H1 (cell line): Measurements from ENCODE around the gene SLC9A7. TPM values are rescaled to one million over a fixed set of nuclear protein-coding genes. Genes with fewer than 3 reads are reported as not detected.

Experiments
- CTCF ChIA-PET: fragments of 300-600 bp; sonication (Branson Sonifier 250); formaldehyde crosslinking; loops from one replicate; lab custom pipeline; 2021; ENCODE audit not compliant: partially characterized antibody; lab: Charles Lee
- POLR2A ChIA-PET: fragments of 300-600 bp; sonication (Branson Sonifier 250); formaldehyde crosslinking; loops from one replicate; lab custom pipeline; 2021; ENCODE audit warnings: inconsistent platforms; ENCODE audit not compliant: partially characterized antibody; lab: Charles Lee
- DNase-seq, 2 experiments: peaks; one replicate each; pipeline versions ENCODE4 v3.0.0 to v3.0.0-alpha.2; 2010 to 2022; ENCODE audit warnings: low spot score in 2 of 2, low read depth in 1 of 2, mixed read lengths in 1 of 2
- FAIRE-seq: peaks from 2 replicates; lab custom pipeline; 2011; peaks lifted over from hg19 to GRCh38; lab: Jason Lieb, UNC
- H2AFZ ChIP-seq: 2 replicates; pipeline ENCODE4 v1.8.1; 2012; ENCODE audit warnings: low read length, inconsistent platforms
- H2AK5ac ChIP-seq: 2 replicates; pipeline ENCODE4 v1.6.1; 2013; ENCODE audit warnings: low read depth, low read length
- H2BK120ac ChIP-seq: replicated peaks from 2 replicates; pipeline ENCODE3; 2013; ENCODE audit warnings: low read depth, low read length, inconsistent platforms
- H2BK12ac ChIP-seq: 2 replicates; pipeline ENCODE4 v1.6.1; 2013; ENCODE audit warnings: low read depth, low read length
- H2BK15ac ChIP-seq: 2 replicates; pipeline ENCODE4 v1.6.1; 2013; ENCODE audit warnings: low read length
- H2BK20ac ChIP-seq: 2 replicates; pipeline ENCODE4 v1.6.1; 2013; ENCODE audit warnings: low read length
- H2BK5ac ChIP-seq: 2 replicates; pipeline ENCODE4 v1.6.1; 2013; ENCODE audit warnings: low read depth, low read length
- H3K14ac ChIP-seq: 2 replicates; pipeline ENCODE4 v1.6.1; 2013; ENCODE audit warnings: inconsistent platforms; ENCODE audit not compliant: insufficient read length
- H3K18ac ChIP-seq: 2 replicates; pipeline ENCODE4 v1.6.1; 2013; ENCODE audit warnings: low read length; ENCODE audit errors: extremely low read depth
- H3K23ac ChIP-seq: 2 replicates; pipeline ENCODE4 v1.6.1; 2013; ENCODE audit warnings: inconsistent platforms; ENCODE audit not compliant: insufficient read length
- H3K23me2 ChIP-seq: 2 replicates; pipeline ENCODE4 v1.6.1; 2013; ENCODE audit warnings: low read depth, low read length
- H3K27ac ChIP-seq: 2 replicates; pipeline ENCODE4 v1.6.1; 2011; ENCODE audit warnings: low read depth, low read length, inconsistent platforms
- H3K27me3 ChIP-seq, 4 experiments: replicated peaks in 1 of 4; 1 replicate in 1 of 4; 2 replicates in 3 of 4; pipeline versions ENCODE4 v1.6.1 to v1.8.1; 2011 to 2013; ENCODE audit warnings: low read length in 3 of 4, mild to moderate bottlenecking in 3 of 4, inconsistent platforms in 2 of 4, mixed read lengths in 2 of 4, moderate library complexity in 1 of 4; ENCODE audit not compliant: control insufficient read depth in 3 of 4, insufficient read depth in 3 of 4; ENCODE audit errors: extremely low read depth in 1 of 4
- H3K36me3 ChIP-seq, 4 experiments: 2 replicates each; pipeline versions ENCODE4 v1.6.1 to v1.8.1; 2011 to 2013; ENCODE audit warnings: mild to moderate bottlenecking in 4 of 4, low read length in 3 of 4, moderate library complexity in 2 of 4, control low read depth in 1 of 4, inconsistent platforms in 1 of 4; ENCODE audit not compliant: insufficient read depth in 4 of 4, control insufficient read depth in 2 of 4
- H3K4ac ChIP-seq: replicated peaks from 2 replicates; pipeline ENCODE3; 2013; ENCODE audit warnings: low read length, low read depth, mixed read lengths, inconsistent platforms; ENCODE audit not compliant: insufficient read length
- H3K4me1 ChIP-seq, 4 experiments: replicated peaks in 1 of 4; 1 replicate in 1 of 4; 2 replicates in 3 of 4; pipeline versions ENCODE4 v1.6.1 to v1.8.1; 2011 to 2013; ENCODE audit warnings: low read length in 3 of 4, inconsistent platforms in 2 of 4, mixed read lengths in 1 of 4; ENCODE audit not compliant: insufficient read depth in 4 of 4, control insufficient read depth in 3 of 4
- H3K4me2 ChIP-seq, 2 experiments: 2 replicates each; pipeline versions ENCODE4 v1.6.1 to v1.8.1; 2011 to 2013; ENCODE audit warnings: low read depth in 2 of 2, low read length in 2 of 2, control low read depth in 1 of 2, inconsistent platforms in 1 of 2, mild to moderate bottlenecking in 1 of 2; ENCODE audit not compliant: insufficient read depth in 1 of 2
- H3K4me3 ChIP-seq, 4 experiments: fragments of 200-600, 300-600 bp in 1 of 4; sonication (generic), shearing (Covaris generic), sonication (Bioruptor Twin) in 1 of 4; 2 replicates each; pipeline versions ENCODE4 v1.5.1 to v1.8.1; 2011 to 2016; ENCODE audit warnings: low read length in 4 of 4, low read depth in 3 of 4, control low read depth in 2 of 4, inconsistent platforms in 2 of 4, mild to moderate bottlenecking in 2 of 4, mixed read lengths in 1 of 4, moderate library complexity in 1 of 4; ENCODE audit not compliant: insufficient read depth in 2 of 4; ENCODE audit errors: extremely low read depth in 1 of 4
- H3K56ac ChIP-seq: replicated peaks from 2 replicates; pipeline ENCODE3; 2013; ENCODE audit warnings: low read depth, mild to moderate bottlenecking, mixed read lengths, low read length, inconsistent platforms; ENCODE audit not compliant: insufficient read length
- H3K79me1 ChIP-seq: 2 replicates; pipeline ENCODE4 v1.6.1; 2013; ENCODE audit warnings: low read depth, low read length, control low read depth
- H3K79me2 ChIP-seq, 2 experiments: 2 replicates each; pipeline versions ENCODE4 v1.6.1 to v1.8.1; 2012 to 2013; ENCODE audit warnings: low read length in 2 of 2, mild to moderate bottlenecking in 2 of 2, inconsistent platforms in 1 of 2; ENCODE audit not compliant: insufficient read depth in 2 of 2, control insufficient read depth in 1 of 2
- H3K9ac ChIP-seq, 4 experiments: replicated peaks in 1 of 4; 1 replicate in 1 of 4; 2 replicates in 3 of 4; pipeline versions ENCODE4 v1.6.1 to v1.8.1; 2011 to 2013; ENCODE audit warnings: low read depth in 3 of 4, low read length in 3 of 4, control low read depth in 2 of 4, mild to moderate bottlenecking in 2 of 4, moderate library complexity in 2 of 4, inconsistent platforms in 1 of 4; ENCODE audit errors: extremely low read depth in 1 of 4
- H3K9me3 ChIP-seq, 2 experiments: 2 replicates each; pipeline versions ENCODE4 v1.6.1 to v1.8.1; 2012 to 2013; ENCODE audit warnings: mild to moderate bottlenecking in 2 of 2, moderate library complexity in 2 of 2, control low read depth in 1 of 2, inconsistent platforms in 1 of 2, low read depth in 1 of 2, low read length in 1 of 2, mixed read lengths in 1 of 2; ENCODE audit not compliant: insufficient read depth in 2 of 2
- H4K20me1 ChIP-seq, 2 experiments: replicated peaks in 1 of 2; 2 replicates each; pipeline versions ENCODE3 to v1.8.1; 2011 to 2013; ENCODE audit warnings: inconsistent platforms in 2 of 2, low read length in 2 of 2, mild to moderate bottlenecking in 1 of 2; ENCODE audit not compliant: insufficient read depth in 2 of 2, control insufficient read depth in 1 of 2
- H4K5ac ChIP-seq: 2 replicates; pipeline ENCODE4 v1.6.1; 2013; ENCODE audit warnings: low read length, low read depth, mixed read lengths, inconsistent platforms; ENCODE audit not compliant: insufficient read length
- H4K8ac ChIP-seq: 2 replicates; pipeline ENCODE4 v1.8.0; 2013; ENCODE audit warnings: mild to moderate bottlenecking, moderate library complexity, low read length, inconsistent platforms; ENCODE audit not compliant: insufficient read depth; ENCODE audit errors: extremely low read depth
- H4K91ac ChIP-seq: replicated peaks from 2 replicates; pipeline ENCODE3; 2013; ENCODE audit warnings: low read length, mixed read lengths, inconsistent platforms; ENCODE audit not compliant: insufficient read length
- CREB1 ChIP-seq: IDR thresholded peaks from 2 replicates; pipeline ENCODE4 v1.6.1; 2012; ENCODE audit warnings: inconsistent platforms
- CTBP2 ChIP-seq: IDR thresholded peaks from 2 replicates; pipeline ENCODE4 v1.7.0; 2011; ENCODE audit warnings: borderline replicate concordance, mild to moderate bottlenecking, moderate library complexity, mixed read lengths, low read length; ENCODE audit not compliant: insufficient read depth, insufficient read length
- SP4 ChIP-seq: IDR thresholded peaks from 2 replicates; pipeline ENCODE4 v1.6.1; 2012; ENCODE audit warnings: low read length, inconsistent platforms
- WGBS, 2 experiments: shearing (Covaris generic) in 1 of 2; methylation state at CpG; one replicate each; pipeline versions ENCODE4 v1.1.6 to v1.1.7; 2013 to 2015; ENCODE audit warnings: low lambda C conversion rate in 2 of 2, mixed read lengths in 2 of 2, inconsistent platforms in 1 of 2, low coverage in 1 of 2, missing lambda C conversion rate in 1 of 2; ENCODE audit not compliant: insufficient replicate concordance in 2 of 2, insufficient coverage in 1 of 2, insufficient read length in 1 of 2; ENCODE audit errors: extremely low coverage in 1 of 2, missing lambda C conversion rate in 1 of 2; 5-methylcytosine and 5-hydroxymethylcytosine counted together
- polyA plus RNA-seq, 7 experiments: library from polyadenylated mRNA; depleted of rRNA in 3 of 7; stranded (reverse) in 5 of 7; unstranded in 2 of 7; fragments of >200 nt in 5 of 7; fragments of 200-250 nt in 2 of 7; gene quantifications; 1 replicate in 5 of 7; 2 replicates in 1 of 7; 4 replicates in 1 of 7; pipeline versions ENCODE4 v1.2.1 to v1.2.3, GENCODE V29; 2011 to 2013; ENCODE audit warnings: missing spikeins in 2 of 7, mixed read lengths in 2 of 7
- total RNA-seq: library from RNA; stranded (reverse); fragmentation: NEBNext Ultra II Directional; extraction: Animal tissue kit (Norgen Biotek cat#: 25700); gene quantifications from 2 replicates; pipeline ENCODE4 v1.2.1, GENCODE V29; 2021

The SLC9A7 gene
- total and polyA plus RNA-seq, 2 of the 8 experiments (the other 6 are each of a cell fraction or from before 2014, with no cell fraction given): 6.7 to 17.2 TPM

DNA sequence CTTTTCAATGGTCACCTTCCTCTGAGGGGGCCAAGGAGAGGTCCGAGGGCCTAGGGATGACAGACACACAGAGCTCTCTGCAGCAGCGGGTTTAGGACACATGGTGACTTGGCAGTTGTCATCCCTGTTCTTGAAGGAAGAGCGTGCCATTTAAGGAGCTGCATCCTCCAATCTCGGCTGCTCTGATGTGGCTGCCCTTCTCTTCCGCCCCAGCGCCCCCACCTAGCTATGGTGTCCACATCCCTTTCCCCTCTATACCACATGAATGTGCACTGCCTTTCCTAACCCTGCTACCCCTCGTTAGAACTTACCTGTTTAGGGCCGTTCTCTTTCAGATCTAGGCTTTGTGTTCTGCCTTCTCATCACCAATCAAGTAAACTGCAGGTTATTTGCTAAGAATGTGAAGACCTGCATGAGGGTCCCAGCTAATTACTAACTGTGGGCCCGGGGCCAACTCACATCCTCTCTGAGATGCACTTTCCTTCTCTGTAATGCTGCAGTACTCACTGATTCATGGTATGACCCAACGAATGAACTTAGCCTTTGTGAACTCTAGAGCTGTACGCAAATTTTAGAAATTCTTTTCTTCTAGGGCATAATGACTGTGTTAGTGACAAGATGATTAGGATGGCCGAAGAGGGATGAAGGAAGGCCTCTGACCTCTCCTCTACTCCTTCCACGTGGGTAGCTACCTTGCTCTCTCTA is 147.1 kb downstream of the SLC9A7 start:
- no peak overlapping the region for H3K4ac ChIP-seq
- POLR2A ChIA-PET: no interaction called here
- no peak overlapping the region for H3K23ac ChIP-seq
- H2AK5ac ChIP-seq: no peak overlapping the region
- no peak overlapping the region for H3K56ac ChIP-seq
- H3K4me3 ChIP-seq: no peak overlapping the region
- no peaks in the 10 kb centered on the region for H4K20me1 ChIP-seq
- no peaks in the 10 kb centered on the region for H3K23me2 ChIP-seq
- no peak for FAIRE-seq
- no peak overlapping the region for H2BK5ac ChIP-seq
- peaks cover 0 to 3% (median 0%) of the 10 kb centered on the region in 4 experiments; a peak in 2 of 8 replicates for H3K36me3 ChIP-seq
- no peak overlapping the region for H2BK15ac ChIP-seq
- no peak overlapping the region for H3K27ac ChIP-seq
- no peaks in the 10 kb centered on the region for H3K9me3 ChIP-seq
- CTCF ChIA-PET: interaction anchor here (0.7 to 1.2 kb wide), 3 partner anchors 11 to 397 kb away, joined by 3 read pairs; no protein-coding TSS in a partner anchor
- no peaks in the 10 kb centered on the region for H3K27me3 ChIP-seq
- H2BK12ac ChIP-seq: no peak overlapping the region
- H3K79me2 ChIP-seq: no peaks in the 10 kb centered on the region
- no peak overlapping the region for H3K14ac ChIP-seq
- no peak overlapping the region for H4K5ac ChIP-seq
- DNase-seq: no peak
- no peak overlapping the region for H4K8ac ChIP-seq
- H4K91ac ChIP-seq: no peak overlapping the region
- no peak overlapping the region for H2AFZ ChIP-seq
- 83% methylated on average over 11 of the region's 13 CpGs; no CpG with 5 or more reads in 1 of the 2 experiments for WGBS, 2 experiments
- H3K4me1 ChIP-seq: no peaks in the 10 kb centered on the region
- no peak overlapping the region for H3K9ac ChIP-seq
- H2BK20ac ChIP-seq: no peak overlapping the region
- TF ChIP-seq CREB1: no peak
- no peak for TF ChIP-seq CTBP2
- no peak for TF ChIP-seq SP4
- H3K18ac ChIP-seq: no peak overlapping the region
- no peaks in the 10 kb centered on the region for H3K79me1 ChIP-seq
- H2BK120ac ChIP-seq: no peak overlapping the region
- no peak overlapping the region for H3K4me2 ChIP-seq
